Measurements from ENCODE around the gene ADAMTS13. TPM values are rescaled to one million over a fixed set of nuclear protein-coding genes. Genes with fewer than 3 reads are reported as not detected.
"Not testable (repeated sequence)": the region's sequence is repeated elsewhere in the genome, so short reads cannot be mapped to it uniquely, and the experiment has no call there.

The ADAMTS13 gene
- total RNA-seq (1 to 10 TPM; 3.8 to 4.0 TPM), polyA plus RNA-seq (under 1 TPM; 0.10 to 0.99 (median 0.41) TPM), total RNA-seq (1.2 to 3.3 (median 1.9) reads per million in 6 experiments)

DNA sequence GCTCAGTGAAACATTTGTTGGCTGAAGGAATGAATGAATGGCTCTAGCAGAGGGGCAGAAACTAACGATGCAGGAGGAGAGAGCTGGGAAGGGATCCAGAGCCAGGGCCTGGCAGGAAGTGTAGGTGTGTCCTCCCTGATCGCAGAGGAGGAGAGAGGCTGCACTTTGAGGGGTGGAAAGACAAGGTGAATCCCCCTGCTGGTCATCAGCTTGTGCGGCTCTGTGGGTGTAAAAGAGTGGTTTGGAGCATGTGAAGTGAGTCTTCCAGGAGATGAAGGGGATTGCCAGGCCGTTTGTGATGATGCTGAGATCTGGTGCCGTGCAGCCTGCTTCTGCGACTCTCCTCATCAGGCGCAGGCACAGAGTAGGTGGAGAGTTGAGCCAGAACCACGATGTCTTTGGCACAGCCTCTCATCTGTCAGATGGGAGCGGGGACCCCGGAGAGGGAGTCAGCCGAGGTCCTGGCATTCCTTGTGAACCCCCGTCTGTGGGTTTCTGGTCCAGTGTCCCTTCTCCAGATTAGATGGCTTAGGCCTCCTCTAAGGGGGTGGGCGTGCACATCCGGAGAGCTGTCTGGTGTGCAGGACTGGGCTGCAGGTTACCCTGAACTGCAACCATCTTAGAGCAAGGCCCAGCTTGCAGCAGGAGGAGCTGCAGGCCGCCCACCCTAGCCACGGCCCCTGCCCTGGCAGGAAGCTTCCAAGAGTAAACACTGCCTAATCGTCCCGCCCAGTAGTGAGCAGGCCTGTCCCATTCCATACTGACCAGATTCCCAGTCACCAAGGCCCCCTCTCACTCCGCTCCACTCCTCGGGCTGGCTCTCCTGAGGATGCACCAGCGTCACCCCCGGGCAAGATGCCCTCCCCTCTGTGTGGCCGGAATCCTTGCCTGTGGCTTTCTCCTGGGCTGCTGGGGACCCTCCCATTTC is at the start of gene ADAMTS13:
ADAMTS13 (plus strand) TSS at position 753 of the 928 bp plus-strand sequence; CDS start at position 830, 77 bp downstream.
- Mint-ChIP-seq H3K27ac (peak within 1 kb of the TSS in 8 of 10 donors; percentile 26 to 81 (median 61)), H3K9me3 (no peaks in the 10 kb centered on the region), H3K36me3 (no peaks in the 10 kb centered on the region), H3K27me3 (peaks cover 2 to 27% (median 4%) of the 10 kb centered on the region in 5 donors), H3K4me3 (peak within 1 kb of the TSS in 2 of 10 donors; percentile 8 to 63), H3K4me1 (peaks cover 15 to 33% (median 26%) of the 10 kb centered on the region in 4 donors)
- no peak for ATAC-seq
- POLR2A ChIA-PET, result no interaction called here
- DNase-seq, result no peak

DNA sequence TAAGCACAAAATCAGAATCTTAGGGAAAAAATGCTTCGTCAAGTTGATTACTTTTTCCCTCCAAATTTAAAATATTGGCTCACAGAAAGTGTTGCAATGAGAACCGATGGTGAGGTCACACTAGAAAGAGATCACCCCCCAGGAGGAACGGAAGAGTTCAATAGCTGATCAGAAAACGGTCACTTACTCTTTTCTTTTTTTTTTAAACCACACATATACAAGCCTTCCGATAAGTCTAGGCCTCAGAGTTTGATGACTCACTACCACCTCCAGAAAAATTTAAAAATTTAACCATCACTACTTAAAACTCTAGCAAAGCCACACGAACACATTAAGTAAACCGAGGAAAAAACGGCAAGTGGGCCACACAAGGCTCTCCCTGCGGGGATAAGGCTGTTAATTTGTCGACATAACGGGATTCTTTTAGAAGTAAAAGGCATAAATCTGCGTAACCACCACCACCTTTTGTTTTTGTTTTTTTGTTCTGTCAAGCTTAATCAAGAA is 47.5 kb upstream of the ADAMTS13 start:
- POLR2A ChIA-PET, result interaction anchor here (1.2 to 9.6 kb wide), 5 partner anchors 11 to 41 kb away, joined by 3 to 143 read pairs (median 5); partner anchors contain the start of genes MED22, RPL7A, SURF1 and SURF2
- Mint-ChIP-seq H3K4me1 (peaks cover 33 to 56% (median 53%) of the 10 kb centered on the region in 4 donors), H3K27ac (peak overlapping the region; percentile 89 to 97 (median 94)), H3K9me3 (no peaks in the 10 kb centered on the region), H3K4me3 (peak overlapping the region; percentile 87 to 98 (median 94)), H3K36me3 (peaks cover 0 to 17% (median 0%) of the 10 kb centered on the region in 3 donors), H3K27me3 (no peaks in the 10 kb centered on the region)
- peak in 3 of 10 donors; percentile 14 to 35 (median 21) for DNase-seq
- ATAC-seq, result no peak

DNA sequence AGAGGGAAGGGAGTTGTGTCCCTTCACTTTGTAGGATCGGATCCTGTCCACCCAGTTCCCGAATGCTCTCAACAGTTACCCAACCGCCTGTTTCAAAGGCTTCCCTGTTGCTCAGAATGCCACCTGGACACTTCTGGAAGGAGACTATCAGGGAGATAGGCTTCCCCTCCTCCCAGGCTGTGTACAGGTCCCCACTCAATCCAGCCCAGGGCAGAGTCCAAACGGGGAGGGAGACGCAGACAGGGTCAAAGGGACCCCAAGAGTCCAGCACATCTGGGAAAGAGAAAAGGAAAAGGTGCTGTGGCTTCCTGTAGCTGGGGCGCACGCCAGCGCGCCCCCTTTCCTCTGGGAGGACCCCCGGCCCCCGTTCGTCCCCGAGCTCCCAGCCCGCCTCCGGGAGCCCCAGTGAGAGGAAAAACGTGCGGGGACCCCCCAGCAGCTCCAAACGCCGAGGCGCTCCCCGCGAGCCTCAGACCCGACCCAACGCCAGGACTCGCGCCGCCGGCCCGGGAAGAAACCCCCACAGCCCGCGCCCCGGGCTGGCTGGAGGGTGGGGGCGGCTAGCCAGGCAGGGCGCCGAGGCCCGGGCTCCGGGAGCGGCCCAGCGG is 46.9 kb upstream of the ADAMTS13 start:
- H3K4me3 Mint-ChIP-seq, result peak overlapping the region; percentile 87 to 98 (median 94)
- ATAC-seq (peak in 1 of 2 donors; percentile 2), DNase-seq (peak in 2 of 10 donors; percentile 7 to 15)
- peaks cover 0 to 12% (median 0%) of the 10 kb centered on the region in 3 donors for H3K36me3 Mint-ChIP-seq
- POLR2A ChIA-PET, result interaction anchor here (1.2 to 9.6 kb wide), 5 partner anchors 12 to 41 kb away, joined by 3 to 143 read pairs (median 5); partner anchors contain the start of genes MED22, RPL7A, SURF1 and SURF2
- no peaks in the 10 kb centered on the region for H3K9me3 Mint-ChIP-seq
- H3K27ac Mint-ChIP-seq, result peak overlapping the region; percentile 89 to 97 (median 94)
- H3K4me1 Mint-ChIP-seq, result peaks cover 28 to 50% (median 48%) of the 10 kb centered on the region in 4 donors
- no peaks in the 10 kb centered on the region for H3K27me3 Mint-ChIP-seq

DNA sequence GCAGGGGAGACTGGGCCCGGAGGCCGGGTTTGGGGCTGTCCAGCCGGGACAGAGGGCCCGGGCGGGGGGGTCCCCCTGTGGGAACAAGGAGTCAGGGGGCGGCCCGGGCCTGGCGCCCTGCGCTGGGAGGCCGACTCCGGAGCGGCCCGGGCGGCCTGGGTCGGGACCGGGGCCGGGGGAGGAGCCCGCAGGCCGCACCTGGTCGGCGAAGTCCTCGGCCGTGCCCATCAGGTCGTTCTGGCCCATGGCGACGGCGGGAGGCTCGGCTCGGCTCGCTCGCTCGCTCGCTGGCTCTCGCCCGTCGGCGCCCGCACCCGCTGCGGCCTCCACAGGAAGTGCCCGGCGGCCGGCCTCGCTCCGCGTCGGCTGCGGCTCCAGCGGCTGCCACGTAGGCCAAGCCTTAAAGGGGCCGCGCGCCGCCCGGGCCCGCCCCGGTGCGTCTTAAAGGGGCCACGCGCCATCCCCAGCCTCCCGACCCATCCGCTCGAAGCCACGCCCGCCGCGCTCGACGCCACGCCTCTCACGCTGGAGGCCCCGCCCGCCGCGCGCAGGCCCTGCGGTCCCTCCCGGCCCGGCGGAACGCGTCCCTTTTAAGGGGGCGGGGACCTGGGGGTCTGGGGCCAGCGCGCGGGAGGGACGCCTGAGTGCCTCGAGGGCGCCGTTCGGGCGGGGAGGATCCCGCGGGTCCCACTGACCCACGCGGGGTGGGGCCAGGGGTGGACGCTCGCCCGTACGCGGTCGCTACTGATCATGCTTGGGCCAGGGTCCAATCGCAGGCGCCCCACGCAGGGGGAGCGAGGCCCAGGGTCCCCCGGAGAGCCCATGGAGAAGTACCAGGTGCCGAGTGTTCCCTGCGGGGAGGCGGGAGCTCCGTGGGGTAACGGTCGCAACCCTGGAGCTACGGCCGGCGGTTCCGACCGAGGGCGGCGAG is 46.2 kb upstream of the ADAMTS13 start, which contains the start of the genes STKLD1 and SURF4:
STKLD1 (plus strand) TSS at position 643 of the 931 bp plus-strand sequence; CDS start at position 751, 108 bp downstream.
SURF4 (minus strand) TSS at position 337 of the 931 bp plus-strand sequence; CDS start at position 246, 91 bp downstream.
- H3K27me3 Mint-ChIP-seq, result no peaks in the 10 kb centered on the region
- peaks cover 0 to 11% (median 0%) of the 10 kb centered on the region in 3 donors for H3K36me3 Mint-ChIP-seq
- POLR2A ChIA-PET, result interaction anchor here (1.0 to 9.6 kb wide), 8 partner anchors 9 to 41 kb away, joined by 3 to 143 read pairs (median 5); partner anchors contain the start of genes MED22, RPL7A, SURF1 and SURF2
- ATAC-seq (peak; percentile 83), DNase-seq (peak; percentile 86 to 94 (median 92))
- no peaks in the 10 kb centered on the region for H3K9me3 Mint-ChIP-seq
- peak within 1 kb of the TSS; percentile 87 to 98 (median 94) for H3K4me3 Mint-ChIP-seq
- peaks cover 20 to 42% (median 40%) of the 10 kb centered on the region in 4 donors for H3K4me1 Mint-ChIP-seq
- peak within 1 kb of the TSS; percentile 89 to 97 (median 94) for H3K27ac Mint-ChIP-seq

DNA sequence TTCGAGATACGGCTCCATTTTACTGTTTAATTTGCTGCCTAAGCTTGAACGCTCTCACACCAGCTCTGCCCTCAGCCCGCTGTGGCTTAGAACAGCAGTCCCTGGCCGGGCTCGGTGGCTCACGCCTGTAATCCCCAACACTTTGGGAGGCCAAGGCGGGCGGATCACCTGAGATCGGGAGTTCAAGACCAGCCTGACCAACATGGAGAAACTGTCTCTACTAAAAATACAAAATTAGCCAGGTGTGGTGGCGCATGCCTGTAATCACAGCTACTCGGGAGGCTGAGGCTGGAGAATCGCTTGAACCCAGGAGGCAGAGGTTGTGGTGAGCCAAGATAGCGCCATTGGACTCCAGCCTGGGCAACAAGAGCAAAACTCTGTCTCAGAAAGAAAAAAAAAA is 44.9 kb upstream of the ADAMTS13 start:
- H3K4me3 Mint-ChIP-seq, result peak overlapping the region in 9 of 10 donors; percentile 41 to 84 (median 74)
- not testable (repeated sequence) for H3K27me3 Mint-ChIP-seq, DNase-seq, H3K9me3 Mint-ChIP-seq, ATAC-seq
- POLR2A ChIA-PET, result interaction anchor here (0.7 to 9.6 kb wide), 7 partner anchors 10 to 42 kb away, joined by 3 to 106 read pairs (median 5); partner anchors contain the start of genes MED22, REXO4, RPL7A and SURF1
- H3K27ac Mint-ChIP-seq, result peak overlapping the region in 4 of 10 donors; percentile 24 to 62 (median 42)
- H3K36me3 Mint-ChIP-seq, result peaks cover 0 to 11% (median 0%) of the 10 kb centered on the region in 3 donors
- peaks cover 9 to 29% (median 27%) of the 10 kb centered on the region in 4 donors for H3K4me1 Mint-ChIP-seq

DNA sequence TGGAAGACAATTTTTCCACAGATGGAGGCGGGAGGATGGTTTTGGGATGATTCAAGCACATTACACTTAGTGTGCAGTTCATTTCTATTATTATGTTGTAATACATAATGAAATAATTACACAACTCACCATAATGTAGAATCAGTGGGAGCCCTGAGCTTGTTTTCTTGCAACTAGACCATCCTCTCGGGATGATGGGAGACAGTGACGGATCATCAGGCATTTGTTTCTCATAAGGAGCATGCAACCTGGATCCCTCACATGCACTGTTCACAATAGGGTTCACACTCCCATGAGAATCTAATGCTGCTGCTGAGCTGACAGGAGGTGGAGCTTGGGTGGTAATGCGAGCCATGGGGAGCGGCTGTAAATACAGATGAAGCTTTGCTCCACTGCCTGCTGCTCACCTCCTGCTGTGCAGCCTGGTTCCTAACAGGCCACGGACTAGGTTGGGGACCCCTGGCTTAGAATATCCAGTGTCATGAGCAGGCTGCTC is 44.4 kb upstream of the ADAMTS13 start:
- peaks cover 0 to 10% (median 0%) of the 10 kb centered on the region in 3 donors for H3K36me3 Mint-ChIP-seq
- no peak for DNase-seq
- no peaks in the 10 kb centered on the region for H3K9me3 Mint-ChIP-seq
- ATAC-seq, result no peak
- POLR2A ChIA-PET, result interaction anchor here (1.5 to 9.6 kb wide), 3 partner anchors 21 to 29 kb away, joined by 5 to 106 read pairs (median 9); partner anchors contain the start of genes MED22, RPL7A, SURF1 and SURF2
- H3K4me3 Mint-ChIP-seq, result peak overlapping the region in 2 of 10 donors; percentile 22 to 72
- H3K4me1 Mint-ChIP-seq, result peaks cover 5 to 25% (median 22%) of the 10 kb centered on the region in 4 donors
- H3K27ac Mint-ChIP-seq, result peak overlapping the region in 1 of 10 donors; percentile 48
- H3K27me3 Mint-ChIP-seq, result no peaks in the 10 kb centered on the region

DNA sequence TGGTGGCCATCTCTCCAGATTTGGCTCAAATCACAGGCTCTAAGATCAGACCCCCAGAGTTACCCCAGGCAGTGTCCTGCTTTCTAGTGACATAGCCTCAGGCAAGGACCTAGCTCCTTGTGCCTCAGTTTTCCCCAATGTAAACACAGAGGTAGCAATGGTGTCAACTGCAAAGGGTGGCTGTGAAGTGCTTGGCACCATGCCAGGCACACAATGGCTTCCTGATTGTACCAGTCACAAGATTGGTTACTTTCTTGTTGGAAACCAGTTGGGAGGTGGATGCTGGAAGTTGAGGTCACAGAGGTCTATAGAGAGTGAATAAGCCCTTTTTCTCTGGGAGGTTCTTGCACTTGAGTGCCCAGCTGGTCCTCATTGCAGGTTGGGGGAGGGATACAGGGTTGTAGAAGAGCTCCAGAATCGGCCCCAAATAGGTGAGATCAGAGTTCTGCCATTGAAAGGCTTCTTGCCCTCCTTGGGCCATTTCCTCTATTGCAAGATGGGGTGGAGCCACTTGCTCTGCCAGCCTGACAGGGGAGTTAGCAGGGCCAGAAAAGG is 43.7 kb upstream of the ADAMTS13 start:
- H3K4me1 Mint-ChIP-seq, result peaks cover 5 to 18% (median 17%) of the 10 kb centered on the region in 4 donors
- no peaks in the 10 kb centered on the region for H3K27me3 Mint-ChIP-seq
- peak overlapping the region in 5 of 10 donors; percentile 22 to 82 (median 55) for H3K4me3 Mint-ChIP-seq
- POLR2A ChIA-PET, result no interaction called here
- peaks cover 0 to 3% (median 0%) of the 10 kb centered on the region in 3 donors for H3K36me3 Mint-ChIP-seq
- ATAC-seq, result no peak
- peak overlapping the region in 2 of 10 donors; percentile 48 to 83 for H3K27ac Mint-ChIP-seq
- DNase-seq, result no peak
- H3K9me3 Mint-ChIP-seq, result no peaks in the 10 kb centered on the region

DNA sequence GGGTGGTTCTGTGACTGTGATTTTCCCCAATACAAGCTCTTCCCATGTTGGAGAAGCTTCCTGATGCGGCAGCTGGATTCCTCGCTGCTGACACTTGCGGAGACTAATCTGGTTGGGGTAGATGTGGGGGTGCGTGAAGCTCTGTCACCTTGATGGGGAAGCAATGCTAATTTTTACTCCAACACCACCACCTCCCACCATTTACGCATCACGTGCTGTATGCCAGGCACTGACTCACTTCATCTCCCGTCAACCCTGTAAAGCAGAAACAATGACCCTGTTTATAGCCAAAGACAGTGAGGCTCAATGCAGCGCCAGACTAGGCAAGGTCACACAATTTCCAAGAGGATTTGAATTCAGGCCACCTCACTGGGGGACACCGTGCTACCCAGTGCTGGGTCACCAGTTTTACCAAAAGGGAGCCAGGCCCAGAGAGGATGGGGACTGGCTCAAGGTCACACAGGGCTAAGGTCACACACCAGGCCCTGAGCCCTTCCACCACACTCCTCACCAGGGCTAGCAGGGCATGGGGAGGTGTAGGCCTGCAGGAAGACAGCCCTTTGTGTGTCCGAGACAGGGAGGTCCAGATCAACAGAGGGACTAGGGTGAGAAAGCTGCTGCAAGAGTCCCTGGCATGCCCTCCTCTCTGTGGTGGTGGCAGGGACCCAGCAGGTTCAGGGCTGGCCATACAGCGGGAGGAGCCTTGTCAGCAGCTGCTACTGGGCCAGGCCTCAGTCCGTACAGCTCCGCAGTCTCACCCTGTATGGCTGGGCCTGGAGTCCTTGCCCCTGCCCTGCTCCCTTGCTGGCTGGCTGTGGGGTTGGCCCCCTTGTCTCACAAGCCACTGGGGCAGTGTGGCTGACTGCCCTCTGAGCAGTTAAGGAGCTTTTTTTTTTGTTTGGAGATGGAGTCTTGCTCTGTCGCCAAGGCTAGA is 42.7 kb upstream of the ADAMTS13 start:
- Mint-ChIP-seq H3K9me3 (no peaks in the 10 kb centered on the region), H3K4me1 (peaks cover 5 to 13% (median 11%) of the 10 kb centered on the region in 4 donors), H3K27ac (peak overlapping the region in 1 of 10 donors; percentile 12), H3K36me3 (peaks cover 0 to 3% (median 0%) of the 10 kb centered on the region in 3 donors), H3K27me3 (no peaks in the 10 kb centered on the region), H3K4me3 (peak overlapping the region in 1 of 10 donors; percentile 12)
- no peak for DNase-seq
- POLR2A ChIA-PET, result interaction anchor here (0.7 kb wide), 1 partner anchor 31 kb away, joined by 3 read pairs; the partner anchor contains the start of genes MED22 and RPL7A
- no peak for ATAC-seq

DNA sequence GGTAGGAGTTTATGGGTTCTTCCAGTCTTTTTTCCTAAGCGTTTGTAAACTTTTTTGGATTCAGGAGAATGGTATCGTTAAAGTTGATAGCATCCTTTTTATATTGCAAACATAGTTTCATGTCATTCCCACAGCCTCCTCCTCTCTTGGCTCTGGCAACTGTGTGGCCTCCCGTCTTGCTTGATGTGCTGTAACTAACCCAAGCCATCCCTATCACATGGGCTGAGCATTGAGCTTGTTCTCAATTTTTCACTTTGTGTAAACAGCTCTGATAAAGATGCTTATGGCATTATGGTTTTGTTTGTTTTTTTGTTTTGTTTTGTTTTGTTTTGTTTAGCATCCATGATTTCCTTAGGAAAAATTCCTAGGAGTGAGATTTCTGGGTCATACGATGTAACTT is 41.4 kb upstream of the ADAMTS13 start:
- no peak overlapping the region for H3K27ac Mint-ChIP-seq
- no peaks in the 10 kb centered on the region for H3K36me3 Mint-ChIP-seq
- no peaks in the 10 kb centered on the region for H3K9me3 Mint-ChIP-seq
- no peak overlapping the region for H3K4me3 Mint-ChIP-seq
- POLR2A ChIA-PET, result interaction anchor here (0.5 to 0.7 kb wide), 2 partner anchors 104 to 661 kb away, joined by 4 to 5 read pairs; no protein-coding TSS in a partner anchor
- H3K27me3 Mint-ChIP-seq, result no peaks in the 10 kb centered on the region
- DNase-seq, result no peak
- no peak for ATAC-seq
- peaks cover 0 to 6% (median 3%) of the 10 kb centered on the region in 4 donors for H3K4me1 Mint-ChIP-seq

Measured in naive thymus-derived CD8-positive, alpha-beta T cell (primary cell).